Right cardiac atrium (tissue), 5 donors: ENCODE measurements around the gene CRYGA. TPM values are rescaled to one million over a fixed set of nuclear protein-coding genes. Genes with fewer than 3 reads are reported as not detected.
"Not testable (repeated sequence)": the region's sequence is repeated elsewhere in the genome, so short reads cannot be mapped to it uniquely, and the experiment has no call there.

ENCODE experiments used
- ATAC-seq, 2 donors: fragments of 200-7000 bp; cut with Tn5 transposase; one replicate each; pipeline versions ENCODE4 v1.8.0 to v1.9.1; 2020; ENCODE audit warnings: moderate library complexity in 2 of 2, mild to moderate bottlenecking in 1 of 2
- DNase-seq, 3 donors: peaks; one replicate each; pipeline ENCODE4 v3.0.0-alpha.2; 2020
- H3K27ac ChIP-seq: one replicate; pipeline ENCODE4 v1.5.1; 2013; ENCODE audit warnings: mild to moderate bottlenecking, low read length, control low read depth, moderate library complexity
- H3K27me3 ChIP-seq: one replicate; pipeline ENCODE4 v1.6.1; 2013; ENCODE audit not compliant: control insufficient read depth, insufficient read depth
- H3K4me1 ChIP-seq: one replicate; pipeline ENCODE4 v1.6.1; 2013; ENCODE audit warnings: low read length; ENCODE audit not compliant: control insufficient read depth, insufficient read depth
- H3K4me3 ChIP-seq: one replicate; pipeline ENCODE4 v1.5.1; 2013; ENCODE audit warnings: low read length, control low read depth
- H3K9me3 ChIP-seq: one replicate; pipeline ENCODE4 v1.6.1; 2013; ENCODE audit warnings: low read length; ENCODE audit not compliant: control insufficient read depth
- WGBS: extraction: QIAGEN DNeasy Blood & Tissue Kit; methylation state at CpG from one replicate; pipeline ENCODE4 v1.1.7; 2013; 5-methylcytosine and 5-hydroxymethylcytosine counted together
- intact Hi-C, 4 donors: fragments of 100-400 bp; cut with DNase I; formaldehyde crosslinking; loops; one replicate each; pipeline versions ENCODE4 v1.11.0 to v1.14.0; 2022 to 2023
- polyA plus RNA-seq: library from polyadenylated mRNA; stranded (reverse); fragments of 200-250 nt; gene quantifications from one replicate; pipeline ENCODE4 v1.2.3, GENCODE V29; 2013
- total RNA-seq, 4 donors: library from RNA; stranded (reverse); fragmentation: NEBNext Ultra II Directional; extraction: Animal tissue kit (Norgen Biotek cat#: 25700); gene quantifications; one replicate each; pipeline ENCODE4 v1.2.1, GENCODE V29; 2021
- donor health status: healthy with polysubstance abuse.
- donor health status: DM: no; HTN: yes; CAD: no.
- donor health status: DM: no; HTN: no; CAD: no.
- donor health status: DM: no; HTN: yes; CAD: no; lungs with severe emphysema.
- donor health status: DM: yes; HTN: yes; CAD: no.

CRYGA gene
- total and polyA plus RNA-seq, 5 donors = not detected

- 87% methylated on average over 2 of the region's 2 CpGs for WGBS
- no peak overlapping the region for H3K27ac ChIP-seq
- no peaks in the 10 kb centered on the region for H3K4me1 ChIP-seq
- H3K4me3 ChIP-seq = no peak overlapping the region
- DNase-seq (no peak), ATAC-seq (no peak)
- no peaks in the 10 kb centered on the region for H3K9me3 ChIP-seq
- intact Hi-C loops = no loop called here
- H3K27me3 ChIP-seq = no peaks in the 10 kb centered on the region
Observed at GRCh38 chr2:208136716-208137094, 26.7 kb downstream of the CRYGA start.

GRCh38 chr2:208135794-208136715 is 27.3 kb downstream of the CRYGA start:
- ATAC-seq = peak; percentile 74 to 90
- Histone ChIP-seq H3K4me3 (no peak overlapping the region), H3K9me3 (no peaks in the 10 kb centered on the region), H3K27me3 (no peaks in the 10 kb centered on the region), H3K4me1 (no peaks in the 10 kb centered on the region), H3K27ac (no peak overlapping the region)
- intact Hi-C loops = no loop called here
- DNase-seq = peak in 1 of 3 donors; percentile 66
- 67% methylated on average over 11 of the region's 11 CpGs for WGBS

DNA sequence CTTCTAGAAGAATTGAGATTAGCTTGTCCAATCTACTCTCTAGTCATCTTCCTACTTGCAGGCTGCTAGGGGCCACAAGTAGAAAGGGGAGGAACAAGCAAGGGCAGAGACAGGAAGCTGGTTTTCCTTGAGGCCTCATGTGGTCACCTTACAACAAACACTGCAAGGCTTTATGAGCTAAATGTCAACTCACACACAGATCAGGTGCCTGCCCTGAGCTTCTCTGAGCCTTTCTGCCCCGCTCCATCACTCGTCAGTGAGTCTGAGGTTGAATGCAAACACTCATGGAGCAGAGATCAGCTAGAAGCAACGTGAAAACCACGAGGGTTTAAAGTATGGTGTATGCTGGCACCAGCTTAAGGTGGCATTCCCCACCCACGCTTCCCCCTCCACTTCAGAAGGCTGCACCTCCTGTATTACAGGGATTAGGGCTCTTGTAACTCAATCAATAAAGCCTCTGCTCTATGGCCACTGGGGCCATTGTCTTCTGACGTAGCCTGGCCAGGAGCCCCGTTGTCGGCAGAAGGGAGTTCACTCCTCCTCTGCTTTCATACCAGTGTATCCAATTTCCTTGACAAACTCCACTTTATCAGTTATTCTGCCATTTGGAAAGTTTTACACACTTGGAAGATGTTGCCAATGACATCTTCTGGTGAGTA is 28.3 kb downstream of the CRYGA start:
- Histone ChIP-seq H3K9me3 (no peaks in the 10 kb centered on the region), H3K27ac (no peak overlapping the region), H3K27me3 (no peaks in the 10 kb centered on the region), H3K4me3 (no peak overlapping the region), H3K4me1 (no peaks in the 10 kb centered on the region)
- ATAC-seq = no peak
- intact Hi-C loops = no loop called here
- WGBS = 52% methylated on average over 8 of the region's 8 CpGs
- DNase-seq = no peak

- 46% methylated on average over 6 of the region's 6 CpGs for WGBS
- intact Hi-C loops = no loop called here
- Histone ChIP-seq H3K27ac (no peak overlapping the region), H3K9me3 (no peaks in the 10 kb centered on the region), H3K4me3 (no peak overlapping the region), H3K4me1 (no peaks in the 10 kb centered on the region), H3K27me3 (no peaks in the 10 kb centered on the region)
- DNase-seq = no peak
- no peak for ATAC-seq
Observed at GRCh38 chr2:208130712-208131110, 32.7 kb downstream of the CRYGA start.

DNA sequence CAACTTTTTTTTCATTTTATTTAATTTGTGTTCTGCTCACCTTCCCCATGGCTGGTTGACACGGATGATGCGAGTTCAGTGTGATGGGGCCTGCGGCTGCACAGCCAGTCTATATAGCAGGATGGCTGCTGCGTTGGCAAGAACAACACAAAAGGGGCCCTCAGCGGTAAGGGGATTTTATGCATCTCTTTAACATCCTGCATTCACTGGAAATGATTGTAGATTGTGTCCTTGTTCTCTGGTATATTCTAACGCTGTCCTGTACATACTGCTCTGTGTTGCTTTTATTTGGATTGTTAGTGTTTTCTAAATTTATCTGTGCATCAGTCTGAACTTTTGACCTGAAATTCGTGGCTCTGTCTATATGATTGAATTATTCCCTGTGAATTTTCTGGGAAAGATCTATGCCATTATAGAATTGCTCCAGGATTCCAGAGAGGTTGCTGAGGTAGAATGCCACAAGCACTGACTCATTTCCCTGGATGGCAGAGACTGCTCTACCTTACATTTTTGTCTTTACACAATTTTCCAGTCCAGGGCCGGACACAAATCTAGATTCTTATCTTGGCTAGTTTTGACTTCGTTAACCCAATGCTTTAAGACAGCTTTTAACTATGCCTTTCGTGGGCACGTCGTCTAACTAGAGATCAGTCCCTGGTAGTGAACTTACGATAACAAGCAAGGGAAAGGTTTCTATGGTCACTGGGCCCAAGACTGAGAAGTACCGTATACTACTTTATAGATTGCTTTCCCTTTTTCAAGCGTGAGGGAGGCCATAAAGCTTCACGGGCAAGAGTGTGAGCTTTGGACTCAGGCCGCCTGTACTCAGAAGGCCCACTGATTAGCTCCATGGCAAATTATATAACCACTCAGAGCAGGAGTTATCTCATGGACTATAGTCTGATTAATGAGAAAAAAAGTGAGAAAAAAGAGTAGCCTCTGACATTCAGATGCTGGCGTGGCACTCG is 33.4 kb downstream of the CRYGA start, which contains the start of gene CRYGC:
Gene CRYGC (minus strand): TSS at position 85 of the 968 bp plus-strand sequence. CDS start 36 bp downstream, at position 49.
- 60% methylated on average over 19 of the region's 19 CpGs for WGBS
- Histone ChIP-seq H3K9me3 (no peaks in the 10 kb centered on the region), H3K4me1 (no peaks in the 10 kb centered on the region), H3K4me3 (no peak within 1 kb of the TSS), H3K27ac (no peak within 1 kb of the TSS), H3K27me3 (no peaks in the 10 kb centered on the region)
- ATAC-seq (peak; percentile 34 to 77), DNase-seq (peak in 1 of 3 donors; percentile 43)
- intact Hi-C loops = no loop called here

DNA sequence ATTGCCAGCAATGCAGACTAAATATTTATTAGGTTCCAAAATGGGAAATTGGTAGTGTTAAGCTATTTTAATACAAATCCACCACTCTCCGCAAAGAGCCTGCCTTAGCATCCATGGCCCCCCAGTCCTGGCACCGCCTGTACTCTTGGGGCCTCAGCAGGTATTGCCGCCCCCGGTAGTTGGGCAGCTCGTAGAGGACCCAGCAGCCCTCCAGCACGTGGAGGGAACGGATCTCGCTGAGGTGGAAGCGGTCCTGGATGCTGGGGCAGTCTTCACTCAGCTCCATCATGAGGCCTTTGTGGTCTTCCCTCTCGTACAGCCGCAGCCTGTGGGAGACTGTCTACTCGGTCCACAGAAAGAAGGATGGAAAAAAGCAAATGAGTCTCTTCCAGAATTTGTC is 35.3 kb downstream of the CRYGA start:
- no peaks in the 10 kb centered on the region for H3K27me3 ChIP-seq
- DNase-seq (no peak), ATAC-seq (no peak)
- no peak overlapping the region for H3K4me3 ChIP-seq
- no peaks in the 10 kb centered on the region for H3K9me3 ChIP-seq
- intact Hi-C loops = no loop called here
- no peak overlapping the region for H3K27ac ChIP-seq
- 90% methylated on average over 12 of the region's 12 CpGs for WGBS
- no peaks in the 10 kb centered on the region for H3K4me1 ChIP-seq

DNA sequence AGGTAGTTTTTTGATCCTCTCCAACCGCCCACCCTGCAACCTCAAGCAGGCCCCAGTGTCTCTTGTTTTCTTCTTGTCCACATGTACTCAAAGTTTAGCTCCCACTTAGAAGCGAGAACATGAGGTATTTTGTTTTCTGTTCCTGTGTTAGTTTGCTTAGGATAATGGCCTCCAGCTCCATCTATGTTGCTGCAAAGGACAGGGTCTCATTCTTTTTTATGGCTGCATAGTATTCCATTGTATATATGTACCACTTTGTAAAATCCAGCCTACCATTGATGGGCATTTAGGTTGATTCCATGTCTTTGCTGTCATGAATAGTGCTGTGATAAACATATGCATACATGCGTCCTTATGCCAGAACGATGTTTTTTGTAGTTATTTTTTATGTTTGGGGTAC is 36.3 kb downstream of the CRYGA start:
- WGBS = 95% methylated on average over 4 of the region's 4 CpGs
- no peak overlapping the region for H3K27ac ChIP-seq
- no peaks in the 10 kb centered on the region for H3K9me3 ChIP-seq
- no peak overlapping the region for H3K4me3 ChIP-seq
- no peaks in the 10 kb centered on the region for H3K4me1 ChIP-seq
- H3K27me3 ChIP-seq = no peaks in the 10 kb centered on the region
- ATAC-seq (no peak), DNase-seq (no peak)
- intact Hi-C loops = no loop called here

DNA sequence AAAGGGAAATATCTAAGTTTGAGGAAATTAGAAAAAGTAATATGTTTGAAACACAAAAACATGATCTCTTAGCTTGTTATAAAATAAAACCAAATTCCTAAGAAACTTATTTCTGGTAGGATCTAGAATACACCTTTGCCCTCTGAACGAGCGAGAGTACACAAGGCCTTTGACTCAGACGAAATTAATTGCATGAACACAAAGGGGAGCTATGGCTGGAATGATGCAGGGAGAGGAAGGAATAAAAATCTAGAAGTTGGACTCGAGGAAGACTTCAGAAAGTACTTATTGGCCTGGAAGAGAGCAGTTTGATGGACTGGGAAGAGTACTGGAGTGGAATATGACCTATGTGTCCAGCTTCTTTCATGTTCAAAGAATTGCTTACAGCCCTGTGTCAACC is 38.1 kb downstream of the CRYGA start:
- intact Hi-C loops = no loop called here
- 90% methylated on average over 4 of the region's 4 CpGs for WGBS
- H3K4me3 ChIP-seq = no peak overlapping the region

GRCh38 chr2:208124013-208124715 is 39.2 kb downstream of the CRYGA start, which contains the start of gene CRYGD:
Gene CRYGD (minus strand): TSS chr2:208124524. CDS start chr2:208124473, 51 bp downstream.
- intact Hi-C loops, H3K9me3 ChIP-seq, H3K27me3 ChIP-seq, H3K4me1 ChIP-seq, H3K4me3 ChIP-seq, H3K27ac ChIP-seq: not testable (repeated sequence)
- ATAC-seq (peak; percentile 53 to 54), DNase-seq (peak in 2 of 3 donors; percentile 40 to 60)
- WGBS = 8% methylated on average over 46 of the region's 46 CpGs

More for the DNA sequence above, 38.1 kb downstream of the CRYGA start:
- Histone ChIP-seq H3K27me3 (no peaks in the 10 kb centered on the region), H3K4me1 (no peaks in the 10 kb centered on the region), H3K9me3 (no peaks in the 10 kb centered on the region), H3K27ac (no peak overlapping the region)
- DNase-seq (no peak), ATAC-seq (no peak)

- Histone ChIP-seq H3K27ac (no peak overlapping the region), H3K27me3 (no peaks in the 10 kb centered on the region), H3K4me1 (no peaks in the 10 kb centered on the region), H3K4me3 (no peak overlapping the region), H3K9me3 (no peaks in the 10 kb centered on the region)
- no peak for DNase-seq
- WGBS = 99% methylated on average over 1 of the region's 1 CpG
- ATAC-seq = no peak
- intact Hi-C loops = no loop called here
Observed at GRCh38 chr2:208122248-208122647, 41.1 kb downstream of the CRYGA start.
